Measurements from ENCODE around the gene PIANP.
A peak's percentile ranks its signal among the peaks of the same experiment; 100 is the strongest.

Gene PIANP

DNA sequence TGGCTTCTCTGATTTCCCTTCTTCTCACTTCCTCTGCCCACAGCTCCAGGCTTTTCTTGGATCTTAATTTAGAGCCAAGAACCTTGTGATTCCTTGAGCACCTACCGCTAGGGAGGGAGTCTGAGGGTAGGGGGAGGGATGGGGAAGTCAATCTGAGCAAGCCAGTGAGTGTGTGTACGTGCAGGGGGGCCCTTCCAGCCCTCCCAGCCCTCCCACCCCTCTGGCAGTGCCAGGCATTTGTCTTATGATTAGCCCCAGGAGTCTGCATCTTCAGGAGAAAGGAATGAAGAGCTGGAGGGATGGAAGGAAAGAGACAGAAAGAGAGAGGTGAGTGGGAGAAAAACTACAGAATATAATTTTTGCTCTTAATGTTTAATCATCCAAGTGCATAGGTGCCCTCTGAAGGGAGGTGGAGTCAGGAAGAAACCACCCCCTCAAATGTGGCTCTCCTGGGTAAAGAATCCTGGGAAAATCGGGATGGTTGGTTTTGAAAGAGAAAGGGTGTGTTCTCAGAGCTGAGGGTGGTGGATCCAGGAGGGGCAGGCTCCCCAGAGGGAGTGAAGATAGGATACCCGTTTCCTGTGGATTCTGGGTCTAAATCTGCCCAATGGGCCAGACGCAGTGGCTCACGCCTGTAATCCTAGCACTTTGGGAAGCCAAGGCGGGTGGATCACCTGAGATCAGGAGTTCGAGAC lies 2.1 kb downstream of the PIANP start:
- no peak for TF ChIP-seq MYC (IDR thresholded peaks at IDR 0.05; ENCODE audit: low read depth, low read length)
- H3K4me3 ChIP-seq (ENCODE audit: low read depth, low read length): no peak overlapping the region
- DNase-seq (ENCODE audit: low read depth): no peak

DNA sequence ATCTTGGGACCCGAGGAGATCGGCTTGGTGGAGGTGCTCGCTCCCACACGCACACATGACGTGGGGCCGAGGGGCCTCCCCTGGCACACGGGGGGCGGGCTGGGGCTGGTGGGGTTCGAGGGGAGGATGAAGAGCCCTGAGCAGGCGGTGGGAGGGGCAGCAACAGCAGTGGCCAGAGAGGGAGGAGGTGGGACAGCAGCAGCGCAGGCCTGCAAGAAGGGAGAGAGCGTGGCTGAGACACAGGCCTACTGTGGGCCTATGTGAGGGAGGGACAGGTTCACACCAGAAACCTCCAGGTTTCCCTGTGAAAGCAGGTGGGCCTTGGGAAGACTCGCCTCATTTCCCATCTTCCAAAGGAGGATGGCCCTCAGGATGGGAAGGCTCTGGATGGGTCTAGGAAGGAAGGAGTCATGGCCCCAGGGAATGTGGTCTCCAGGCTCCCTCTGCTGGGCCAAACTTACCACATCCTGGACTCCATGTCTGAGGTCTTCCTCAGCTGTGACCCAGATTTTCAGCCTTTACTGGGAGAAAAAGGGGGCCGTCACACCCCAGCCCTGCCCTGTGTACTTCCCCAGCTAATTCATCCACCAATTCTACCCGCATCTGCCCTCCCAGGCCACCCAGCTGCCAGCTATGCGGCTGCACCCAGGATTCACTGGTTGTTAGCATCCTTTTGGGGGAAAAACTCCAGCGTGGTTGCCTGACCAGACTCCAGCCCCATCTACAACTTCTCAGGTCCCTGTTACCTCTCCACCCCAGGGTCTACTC lies 2.8 kb downstream of the PIANP start:
- DNase-seq (ENCODE audit: low read depth): peak; percentile 52
- TF ChIP-seq CTCF (IDR thresholded peaks at IDR 0.05; ENCODE audit: low read depth, low read length) (peak; percentile 61), MYC (IDR thresholded peaks at IDR 0.05; ENCODE audit: low read depth, low read length) (no peak)
- no peak overlapping the region for H3K4me3 ChIP-seq (ENCODE audit: low read depth, low read length)

- no peak for TF ChIP-seq MYC (IDR thresholded peaks at IDR 0.05; ENCODE audit: low read depth, low read length)
- TF ChIP-seq MAX (IDR thresholded peaks at IDR 0.05; ENCODE audit: low read depth, low read length): no peak
- no peak for TF ChIP-seq POLR2A (IDR thresholded peaks at IDR 0.05; ENCODE audit: extremely low read depth, insufficient read length)
- no peak for TF ChIP-seq CTCF (IDR thresholded peaks at IDR 0.05; ENCODE audit: low read depth, low read length)
- H3K4me3 ChIP-seq (ENCODE audit: low read depth, low read length): no peak overlapping the region
- DNase-seq (ENCODE audit: low read depth): peak; percentile 59
Measured at GRCh38 chr12:6696690-6697583, 3.7 kb downstream of the PIANP start.

- no peak overlapping the region for H3K4me3 ChIP-seq (ENCODE audit: low read depth, low read length)
- TF ChIP-seq POLR2A (IDR thresholded peaks at IDR 0.05; ENCODE audit: extremely low read depth, insufficient read length) (no peak), MAX (IDR thresholded peaks at IDR 0.05; ENCODE audit: low read depth, low read length) (no peak), CTCF (IDR thresholded peaks at IDR 0.05; ENCODE audit: low read depth, low read length) (no peak), MYC (IDR thresholded peaks at IDR 0.05; ENCODE audit: low read depth, low read length) (no peak)
- peak; percentile 83 for DNase-seq (ENCODE audit: low read depth)
Measured at GRCh38 chr12:6695313-6696045, 5.1 kb downstream of the PIANP start.

GRCh38 chr12:6694701-6695100 lies 5.9 kb downstream of the PIANP start:
- no peak overlapping the region for H3K4me3 ChIP-seq (ENCODE audit: low read depth, low read length)
- TF ChIP-seq POLR2A (IDR thresholded peaks at IDR 0.05; ENCODE audit: extremely low read depth, insufficient read length) (no peak), MYC (IDR thresholded peaks at IDR 0.05; ENCODE audit: low read depth, low read length) (no peak), CTCF (IDR thresholded peaks at IDR 0.05; ENCODE audit: low read depth, low read length) (no peak), MAX (IDR thresholded peaks at IDR 0.05; ENCODE audit: low read depth, low read length) (no peak)
- DNase-seq (ENCODE audit: low read depth): no peak
